Retinal pigment epithelial cell (primary cell): Measurements from ENCODE around the gene PODN.

Experiments used
- DNase-seq: peaks from one replicate; pipeline ENCODE4 v3.0.0-alpha.2; 2010; ENCODE audit warnings: low read depth
- H3K4me3 ChIP-seq: 2 replicates; pipeline ENCODE4 v1.5.1; 2011; ENCODE audit warnings: mild to moderate bottlenecking, low read length, control low read depth, moderate library complexity
- CTCF ChIP-seq: conservative IDR thresholded peaks from 2 replicates; pipeline ENCODE4 v1.5.1; 2011; ENCODE audit warnings: low read depth, low read length, control low read depth, inconsistent platforms

Gene PODN

GRCh38 chr1:53049574-53049967, 12.4 kb upstream of the PODN start:
- no peak for DNase-seq
- TF ChIP-seq CTCF, result no peak

GRCh38 chr1:53050310-53050709, 11.7 kb upstream of the PODN start:
- no peak for TF ChIP-seq CTCF
- no peak for DNase-seq
- H3K4me3 ChIP-seq, result no peak overlapping the region

More at GRCh38 chr1:53049574-53049967, 12.4 kb upstream of the PODN start:
- H3K4me3 ChIP-seq, result no peak overlapping the region

- no peak for TF ChIP-seq CTCF
- no peak for DNase-seq
- no peak overlapping the region for H3K4me3 ChIP-seq
Observed at GRCh38 chr1:53051676-53052075, 10.3 kb upstream of the PODN start.

- H3K4me3 ChIP-seq, result no peak overlapping the region
- no peak for DNase-seq
- TF ChIP-seq CTCF, result no peak
Observed at GRCh38 chr1:53057127-53057526, 4.9 kb upstream of the PODN start.

GRCh38 chr1:53060579-53060978, 1.4 kb upstream of the PODN start:
- no peak overlapping the region for H3K4me3 ChIP-seq
- TF ChIP-seq CTCF, result no peak
- no peak for DNase-seq

- DNase-seq, result no peak
- peak overlapping the region; percentile 50 for H3K4me3 ChIP-seq
- no peak for TF ChIP-seq CTCF
Observed at GRCh38 chr1:53061123-53061858, 722 bp upstream of the PODN start.

- no peak for DNase-seq
- H3K4me3 ChIP-seq, result peak overlapping the region; percentile 50
- TF ChIP-seq CTCF, result no peak
Observed at GRCh38 chr1:53062708-53063591, 937 bp downstream of the PODN start.
